T1000 (cell line): ENCODE measurements around the gene LCLAT1.

ENCODE experiments used
- DNase-seq: peaks from one replicate; lab custom pipeline; 2025; ENCODE audit warnings: mixed read lengths; lab: John Stamatoyannopoulos, UW

LCLAT1 gene

DNA sequence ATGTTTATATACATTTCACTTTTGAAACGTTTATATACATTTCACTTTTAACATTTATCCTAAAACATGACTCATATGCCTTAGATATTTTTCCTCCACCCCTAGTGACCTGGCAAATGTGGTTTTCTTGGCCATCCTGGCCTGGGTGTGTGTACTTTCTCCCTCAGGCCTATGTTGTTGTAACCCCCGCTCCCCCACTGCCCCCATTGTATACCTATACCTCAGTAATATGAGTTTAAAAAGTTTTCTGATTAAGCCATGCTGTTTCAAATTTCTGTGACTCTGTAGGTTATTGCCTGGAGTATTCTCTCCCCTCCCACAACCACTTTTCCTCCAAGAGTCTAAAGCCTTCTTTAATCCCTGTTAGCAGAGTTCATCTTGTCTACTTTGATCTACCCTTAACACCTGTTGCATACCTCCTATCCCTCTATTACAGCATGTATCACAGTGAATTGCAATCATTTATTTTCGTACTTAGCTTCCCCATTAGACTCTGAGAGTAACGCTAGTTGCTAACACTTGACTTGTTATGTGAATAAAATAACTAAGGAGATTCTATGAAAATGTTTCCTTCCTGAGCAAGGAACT is 67.9 kb downstream of the LCLAT1 start:
- no peak for DNase-seq

- no peak for DNase-seq
These were observed 69.1 kb downstream of the LCLAT1 start for GRCh38 chr2:30516166-30516565.

DNA sequence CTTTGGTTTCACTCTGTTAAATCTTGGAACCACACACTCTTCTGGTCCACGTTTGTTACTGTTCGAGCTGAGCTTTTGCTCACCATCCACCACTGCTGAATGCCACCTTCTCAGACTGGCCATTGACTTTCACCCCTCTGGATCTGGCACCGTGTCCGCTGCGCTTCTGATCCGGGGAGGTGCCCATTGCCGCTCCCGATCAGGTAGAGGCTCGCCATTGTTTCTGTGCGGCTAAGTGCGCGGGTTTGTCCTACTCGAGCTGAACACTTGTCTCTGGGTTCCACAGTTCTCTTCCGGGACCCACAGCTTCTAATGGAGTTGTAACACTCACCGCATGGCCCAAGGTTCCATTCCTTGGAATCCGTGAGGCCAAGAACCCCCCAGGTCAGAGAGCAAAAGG is 72.8 kb downstream of the LCLAT1 start:
- DNase-seq: no peak

- no peak for DNase-seq
These were observed 75.4 kb downstream of the LCLAT1 start for GRCh38 chr2:30522421-30522820.

- no peak for DNase-seq
These were observed 80.4 kb downstream of the LCLAT1 start for GRCh38 chr2:30527411-30527810.

GRCh38 chr2:30527859-30528258 is 80.8 kb downstream of the LCLAT1 start:
- no peak for DNase-seq

DNA sequence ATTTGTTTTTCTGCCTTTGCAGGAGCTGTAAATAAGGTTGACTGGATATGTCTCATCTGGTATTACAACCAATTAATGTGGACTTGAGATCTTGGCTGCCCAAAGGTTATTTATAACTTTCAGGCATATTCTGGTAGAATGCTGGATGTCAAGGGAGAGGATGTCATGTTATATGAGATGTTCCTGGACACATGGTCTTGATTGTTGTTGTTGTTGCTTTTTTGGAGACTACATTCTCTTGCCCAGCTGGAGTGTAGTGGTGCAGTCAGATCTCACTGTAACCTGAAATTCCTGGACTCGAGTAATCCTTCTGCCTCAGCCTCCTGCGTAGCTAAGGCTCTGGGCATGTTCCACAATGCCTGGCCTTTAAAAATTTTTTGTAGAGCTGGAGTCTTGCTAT is 83.3 kb downstream of the LCLAT1 start:
- DNase-seq: no peak

DNA sequence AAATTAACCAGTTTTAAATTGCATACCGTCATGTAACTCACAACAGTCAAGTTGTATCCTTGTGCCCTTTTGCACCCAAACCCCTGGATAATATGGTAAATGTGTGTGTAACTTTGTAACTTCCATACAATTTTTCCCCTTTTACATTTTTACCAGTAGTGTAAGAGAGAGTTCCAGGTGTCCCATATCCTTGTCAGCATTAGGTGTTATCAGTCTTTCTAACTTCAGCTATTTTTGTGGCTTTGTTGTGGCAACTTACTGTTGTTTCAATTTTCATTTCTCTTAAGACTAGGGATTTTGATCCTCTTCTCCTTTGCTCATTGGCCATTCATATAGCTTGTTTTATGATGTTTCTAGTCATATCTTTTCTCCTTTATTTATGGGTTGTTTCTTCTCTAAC is 94.6 kb downstream of the LCLAT1 start:
- no peak for DNase-seq

DNA sequence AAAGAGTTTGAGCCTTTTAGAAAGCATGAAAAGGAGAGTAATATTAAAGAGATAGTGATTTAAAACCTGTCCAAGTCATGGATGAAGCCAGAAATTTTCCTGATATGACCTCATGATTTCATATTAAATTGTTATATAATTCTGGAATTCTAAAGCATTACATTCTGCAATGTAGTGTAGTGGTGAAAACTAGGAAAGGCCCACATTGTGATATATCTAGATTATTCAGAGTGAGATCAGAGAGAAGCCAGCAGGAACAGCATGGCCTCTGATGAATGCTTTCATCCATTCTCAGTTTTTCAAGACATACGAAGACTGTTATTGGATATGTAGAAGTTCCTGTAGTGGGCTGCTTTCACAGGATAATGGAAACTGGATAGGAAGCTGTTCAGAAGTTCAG is 98.8 kb downstream of the LCLAT1 start:
- no peak for DNase-seq

DNA sequence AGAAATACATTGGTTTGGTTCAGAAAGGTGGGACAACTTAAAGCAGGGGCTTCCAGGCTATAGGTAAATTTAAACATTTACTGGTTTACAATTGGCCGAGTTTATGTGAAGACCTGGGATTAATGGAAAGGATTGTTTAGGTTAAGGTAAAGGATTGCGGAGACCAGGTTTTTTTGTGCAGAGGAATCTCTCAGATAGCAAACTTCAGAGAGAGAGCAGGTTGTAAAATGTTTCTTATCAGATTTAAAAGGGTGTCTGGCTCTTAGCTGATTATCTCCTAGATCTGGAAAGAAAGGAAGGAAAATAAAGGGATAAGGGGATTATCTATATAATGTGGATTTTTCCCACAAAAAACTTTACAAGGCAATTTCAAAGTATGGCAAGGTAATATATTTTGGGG is 101.3 kb downstream of the LCLAT1 start:
- DNase-seq: no peak

DNA sequence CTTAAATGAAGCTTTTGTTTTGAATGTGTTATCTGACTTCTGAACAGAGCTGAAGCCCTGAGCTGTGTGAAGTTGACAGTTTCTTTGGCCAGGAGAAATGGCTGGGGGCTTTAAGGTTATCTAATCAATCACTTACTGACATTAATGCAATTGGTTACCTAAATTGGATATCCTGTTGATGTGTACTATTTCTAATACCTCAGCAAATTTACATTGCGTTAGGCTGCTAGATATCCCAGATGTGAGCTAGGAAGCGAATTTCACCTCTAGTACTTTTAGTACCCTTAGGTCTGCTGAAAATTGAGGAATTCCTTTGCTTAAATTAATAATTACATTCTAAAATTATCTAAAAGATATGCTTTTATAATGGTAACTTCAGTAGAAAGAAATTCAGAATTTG is 102.0 kb downstream of the LCLAT1 start:
- DNase-seq: no peak

GRCh38 chr2:30559544-30560275 is 112.7 kb downstream of the LCLAT1 start:
- no peak for DNase-seq

- no peak for DNase-seq
These were observed 114.3 kb downstream of the LCLAT1 start for GRCh38 chr2:30561349-30561748.

DNA sequence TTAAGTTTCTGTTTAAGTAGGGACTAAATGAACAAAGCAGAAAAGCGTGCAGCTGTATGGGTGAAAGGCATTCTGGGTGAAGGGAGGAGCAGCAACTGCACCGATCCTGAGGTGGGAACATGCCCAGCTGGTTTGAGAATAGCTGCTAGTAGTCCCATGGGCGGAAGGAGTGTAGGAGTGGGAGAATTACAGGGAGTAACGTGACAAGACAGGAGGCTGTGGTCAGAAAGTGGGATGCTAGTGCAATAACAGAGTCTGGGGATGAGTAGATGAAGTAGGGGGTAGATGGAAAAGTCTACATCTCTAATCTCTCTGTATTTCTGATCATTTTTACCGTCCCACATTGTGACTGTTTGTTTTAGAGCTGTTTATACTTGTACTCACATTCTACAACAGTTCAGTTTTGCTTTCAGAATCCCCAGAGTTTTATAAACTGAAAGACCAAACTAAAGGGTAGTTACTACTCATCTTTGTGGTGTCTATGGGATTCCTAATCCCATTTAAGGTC is 118.9 kb downstream of the LCLAT1 start:
- DNase-seq: no peak

GRCh38 chr2:30566631-30567030 is 119.6 kb downstream of the LCLAT1 start:
- no peak for DNase-seq

DNA sequence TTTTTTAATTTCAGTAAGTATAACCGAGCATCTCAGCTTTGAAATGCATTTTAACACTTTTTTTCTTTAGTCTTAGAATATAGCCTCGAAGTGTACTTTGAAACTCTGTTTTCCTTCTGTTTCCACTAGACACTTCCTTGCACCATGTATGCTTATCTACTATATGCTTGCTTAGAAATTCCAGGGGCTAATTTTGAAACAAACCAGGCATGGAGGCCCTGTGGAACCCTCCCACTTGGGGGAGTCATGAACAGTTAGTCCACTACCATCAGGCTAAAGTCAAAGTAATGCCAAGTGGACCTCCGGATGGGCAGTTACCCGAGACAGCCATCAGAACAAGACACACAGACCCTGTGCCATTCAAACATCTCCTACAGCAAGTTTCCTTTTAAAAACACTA is 120.3 kb downstream of the LCLAT1 start:
- no peak for DNase-seq

- DNase-seq: no peak
These were observed 122.9 kb downstream of the LCLAT1 start for GRCh38 chr2:30569946-30570345.

GRCh38 chr2:30577151-30577550 is 130.1 kb downstream of the LCLAT1 start:
- no peak for DNase-seq

DNA sequence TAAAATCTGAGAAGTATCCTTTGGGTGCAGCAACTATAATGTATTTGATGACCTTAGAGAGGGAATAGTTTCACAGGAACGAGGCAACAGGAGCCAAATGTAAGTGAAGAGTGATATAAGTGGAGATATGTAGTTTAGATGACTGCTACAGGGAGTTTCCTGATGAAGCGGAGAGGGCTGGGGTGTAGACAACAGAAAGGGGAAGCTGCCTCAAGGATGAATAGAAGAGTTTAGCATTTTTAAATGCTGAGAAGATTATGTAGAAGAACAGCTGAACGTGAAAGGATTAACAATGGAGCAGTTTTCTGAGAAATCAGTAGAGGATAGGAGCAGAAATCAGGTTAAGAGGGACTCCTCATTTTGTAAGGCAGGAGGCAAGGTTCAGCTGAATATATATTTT is 133.3 kb downstream of the LCLAT1 start:
- no peak for DNase-seq

GRCh38 chr2:30582521-30582920 is 135.5 kb downstream of the LCLAT1 start:
- no peak for DNase-seq

GRCh38 chr2:30583204-30583749 is 136.2 kb downstream of the LCLAT1 start:
- no peak for DNase-seq

DNA sequence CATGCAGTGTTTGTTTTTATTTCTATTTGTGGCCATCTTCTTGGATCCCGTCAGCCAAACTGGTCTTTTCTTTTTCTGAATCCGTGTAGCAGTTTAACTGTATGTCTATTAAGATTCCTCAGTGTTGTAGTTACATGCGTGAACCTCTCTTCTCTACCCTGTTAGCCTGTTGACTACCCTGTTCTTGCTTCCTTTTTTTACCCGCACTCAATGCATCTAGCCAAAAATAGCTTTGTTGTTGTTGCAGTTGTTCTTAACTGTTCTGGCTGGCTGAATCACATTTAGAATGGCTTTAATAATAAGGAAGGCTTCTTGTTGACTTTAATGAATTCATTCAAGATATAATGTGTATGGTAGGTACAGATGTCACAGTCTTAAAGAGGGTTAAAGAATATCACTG is 137.1 kb downstream of the LCLAT1 start:
- no peak for DNase-seq

GRCh38 chr2:30588994-30589393 is 141.9 kb downstream of the LCLAT1 start:
- no peak for DNase-seq

GRCh38 chr2:30590407-30590806 is 143.4 kb downstream of the LCLAT1 start:
- DNase-seq: no peak
